ENCODE results near the gene HHAT.

GRCh38 chr1:210607361-210607760 lies 278.7 kb downstream of the HHAT start:
- TF ChIP-seq EP300 (IDR thresholded peaks at IDR 0.05) = no peak
- no peak for TF ChIP-seq CTCF (IDR thresholded peaks at IDR 0.05)
- no peak for TF ChIP-seq POLR2A (IDR thresholded peaks at IDR 0.05)
